NCI-H2081 treated with DMSO at 0.1 percent for 48 hours (cell line): ENCODE results near the gene DNAI2.

ENCODE experiments used
- DNase-seq: peaks from one replicate; lab custom pipeline; 2025; lab: John Stamatoyannopoulos, UW

DNAI2 gene

DNA sequence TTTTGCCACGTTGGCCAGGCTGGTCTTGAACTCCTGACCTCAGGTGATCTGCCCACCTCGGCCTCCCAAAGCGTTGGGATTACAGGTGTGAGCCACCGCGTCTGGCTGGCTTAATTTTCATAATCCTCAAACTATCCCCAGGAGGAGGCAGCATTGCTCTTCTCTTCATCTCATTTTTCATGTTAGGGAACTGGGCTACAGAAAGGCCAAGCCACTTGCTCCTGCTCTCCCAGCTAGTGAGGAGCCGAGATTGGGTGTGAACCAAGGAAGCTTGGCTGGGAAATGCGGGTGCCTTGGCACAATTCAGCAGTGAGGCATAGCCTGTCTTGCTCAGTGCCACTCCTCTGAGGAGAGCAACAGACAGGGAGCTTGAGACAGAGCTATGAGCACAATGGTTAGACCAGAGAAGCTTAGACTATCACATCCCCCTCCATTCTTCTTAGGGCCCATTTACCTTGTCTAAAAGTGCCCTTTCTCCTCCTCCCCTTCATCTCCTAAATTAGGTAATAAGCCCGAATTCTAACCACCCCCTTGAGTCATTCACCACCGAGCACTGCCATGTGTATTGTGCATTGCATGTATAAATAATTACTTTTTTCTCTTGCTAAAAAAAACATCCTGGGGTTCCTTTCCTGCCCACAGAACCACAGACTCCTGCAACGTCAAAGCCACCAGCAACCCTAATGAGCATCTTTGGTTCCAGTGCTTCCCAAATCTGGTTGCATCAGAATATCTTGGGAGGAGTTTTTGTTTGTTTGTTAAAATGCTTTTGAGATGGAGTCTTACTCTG, 32.0 kb downstream of the DNAI2 start:
- no peak for DNase-seq

DNA sequence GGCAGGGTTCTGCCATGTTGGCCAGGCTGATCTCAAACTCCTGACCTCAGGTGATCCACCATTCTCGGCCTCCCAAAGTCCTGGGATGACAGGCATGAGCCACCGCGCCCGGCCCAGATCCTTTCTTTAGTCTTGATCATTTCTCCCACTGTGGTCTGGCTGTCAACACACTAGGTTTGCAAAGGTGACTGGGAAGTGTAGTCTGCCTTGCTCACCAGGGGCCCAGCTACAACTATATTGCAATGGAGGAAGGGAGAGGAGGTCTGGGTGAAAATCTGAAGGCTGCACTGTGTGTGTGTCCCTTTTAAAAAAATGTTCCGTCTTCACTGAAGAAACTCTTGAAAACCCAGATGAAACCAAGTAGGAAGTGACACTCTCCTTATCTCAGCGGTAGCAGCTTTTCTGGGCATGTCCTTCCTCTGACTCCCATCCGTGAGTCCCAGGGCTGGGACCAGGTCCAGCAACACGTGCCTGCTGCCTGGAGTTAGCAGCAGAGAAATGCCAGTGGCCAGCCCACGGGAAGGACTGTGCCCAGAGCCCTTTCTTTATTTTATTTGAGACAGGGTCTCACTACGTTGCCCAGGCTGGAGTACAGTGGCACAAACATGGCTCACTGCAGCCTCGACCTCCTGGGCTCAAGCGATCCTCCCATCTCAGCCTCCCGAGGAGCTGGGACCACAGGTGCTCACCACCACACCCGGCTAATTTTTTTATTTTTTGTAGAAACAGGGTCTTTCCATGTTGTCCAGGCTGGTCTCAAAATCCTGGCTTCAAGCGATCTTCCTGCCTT, 34.1 kb downstream of the DNAI2 start:
- no peak for DNase-seq

DNA sequence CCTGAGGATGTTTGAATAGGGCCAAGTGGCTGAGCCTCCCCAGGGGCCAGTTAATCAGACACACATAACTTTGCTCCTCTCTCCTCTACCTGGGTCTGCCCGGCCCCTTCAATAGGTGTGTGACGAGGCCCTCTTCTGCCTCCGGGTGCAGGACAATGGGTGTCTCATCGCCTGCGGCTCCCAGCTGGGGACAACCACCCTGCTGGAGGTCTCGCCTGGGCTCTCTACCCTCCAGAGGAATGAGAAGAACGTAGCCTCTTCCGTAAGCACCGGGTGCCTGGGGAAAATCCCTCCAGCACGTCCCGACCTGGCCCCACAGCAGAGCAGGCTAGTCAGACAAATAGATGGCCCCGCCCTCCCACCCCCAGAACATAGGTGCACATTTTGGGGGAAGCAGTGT, 35.9 kb downstream of the DNAI2 start:
- DNase-seq = no peak

DNA sequence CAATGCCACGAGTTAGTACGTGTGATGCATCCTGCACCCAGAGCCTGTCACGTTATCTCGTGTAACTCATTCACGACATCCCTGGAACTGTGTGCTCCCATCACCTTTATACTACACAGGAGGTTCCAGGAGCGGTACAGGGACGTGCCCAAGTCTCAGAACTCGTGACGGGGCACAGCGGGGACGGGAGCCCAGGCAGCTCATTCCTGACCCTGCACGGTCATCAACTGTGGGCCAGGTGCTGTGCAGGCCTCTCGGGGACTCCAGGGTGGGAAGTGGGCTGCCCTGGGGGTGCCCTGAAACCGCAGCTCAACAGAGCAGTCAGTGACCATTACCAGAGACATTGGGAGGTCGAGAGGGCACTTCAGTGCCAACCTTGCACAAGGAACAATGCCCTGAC, 40.8 kb downstream of the DNAI2 start:
- DNase-seq = no peak

DNA sequence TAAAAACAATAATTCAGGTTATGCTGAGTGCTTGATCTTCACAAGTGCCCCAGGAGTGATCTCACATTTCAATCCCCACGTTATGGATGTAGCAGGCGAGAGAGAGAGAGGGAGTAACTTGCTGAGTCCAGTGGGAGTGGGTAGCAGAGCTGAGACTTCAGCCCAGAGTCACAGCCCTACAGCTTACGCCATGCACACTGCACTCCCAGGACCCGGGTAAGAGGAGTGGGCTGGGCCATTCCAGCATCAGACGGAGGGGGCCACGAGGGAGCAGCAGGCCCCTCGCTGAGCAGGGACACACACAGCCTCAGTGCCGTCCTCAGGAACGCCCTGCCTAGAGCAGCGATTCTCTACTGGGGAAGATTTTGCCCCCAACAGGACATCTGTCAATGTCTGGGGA, 42.2 kb downstream of the DNAI2 start:
- no peak for DNase-seq

DNA sequence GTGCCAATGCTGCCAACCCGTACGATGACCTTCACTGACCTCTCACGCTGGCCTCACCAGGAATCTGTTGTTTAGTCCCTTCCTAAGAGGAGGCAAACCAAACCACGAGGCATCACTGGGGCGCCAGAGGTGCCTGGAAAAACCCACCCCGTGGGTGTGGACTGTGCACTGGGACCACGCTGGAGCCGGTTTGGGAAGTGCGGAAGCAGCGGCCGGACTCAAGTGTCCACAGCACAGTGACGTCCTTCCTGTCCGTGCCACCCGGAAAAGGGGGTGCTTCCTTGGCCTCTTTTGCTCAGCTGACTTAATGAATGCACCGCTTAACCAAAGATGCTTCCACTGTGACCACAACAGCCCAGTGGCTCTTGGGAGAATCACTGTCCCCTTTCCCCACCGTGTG, 43.0 kb downstream of the DNAI2 start:
- no peak for DNase-seq

DNA sequence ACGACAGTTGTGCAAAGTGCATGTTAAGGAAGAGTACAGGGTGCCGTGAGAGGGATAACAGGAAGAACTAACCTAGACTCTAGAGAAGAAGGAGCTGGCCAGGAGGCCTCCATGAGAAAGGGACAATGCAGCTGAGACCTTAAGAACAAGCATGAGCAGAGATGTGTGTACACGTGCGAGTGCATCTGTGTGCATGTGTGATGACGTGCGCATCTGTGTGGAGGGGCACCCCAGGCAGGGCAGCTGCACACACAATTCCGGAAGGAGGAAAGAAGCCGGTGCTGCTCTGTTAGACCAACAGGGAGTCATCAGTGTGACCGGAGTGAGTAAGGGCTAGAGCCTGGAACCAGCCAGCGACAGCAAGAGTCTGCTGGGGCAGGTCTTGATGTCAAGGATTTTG, 44.4 kb downstream of the DNAI2 start:
- no peak for DNase-seq

DNA sequence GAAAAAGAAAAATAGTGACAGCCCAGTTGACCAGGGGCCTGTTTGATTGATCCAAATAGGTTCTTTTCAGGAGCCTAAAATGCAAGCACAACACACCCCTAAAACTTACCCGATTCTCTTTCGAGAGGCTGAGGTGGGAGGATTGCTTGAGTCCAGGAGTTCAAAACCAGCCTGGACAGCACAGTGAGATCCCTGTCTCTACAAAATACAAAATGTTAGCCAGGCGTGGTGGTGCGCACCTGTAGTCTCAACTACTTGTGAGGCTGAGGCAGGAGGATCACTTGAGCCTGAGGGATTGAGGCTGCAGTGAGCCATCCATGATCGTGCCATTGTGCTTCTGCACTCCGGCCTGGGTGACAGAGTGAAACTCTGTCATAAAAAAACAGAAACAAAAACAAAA, 50.5 kb downstream of the DNAI2 start:
- DNase-seq = no peak

DNA sequence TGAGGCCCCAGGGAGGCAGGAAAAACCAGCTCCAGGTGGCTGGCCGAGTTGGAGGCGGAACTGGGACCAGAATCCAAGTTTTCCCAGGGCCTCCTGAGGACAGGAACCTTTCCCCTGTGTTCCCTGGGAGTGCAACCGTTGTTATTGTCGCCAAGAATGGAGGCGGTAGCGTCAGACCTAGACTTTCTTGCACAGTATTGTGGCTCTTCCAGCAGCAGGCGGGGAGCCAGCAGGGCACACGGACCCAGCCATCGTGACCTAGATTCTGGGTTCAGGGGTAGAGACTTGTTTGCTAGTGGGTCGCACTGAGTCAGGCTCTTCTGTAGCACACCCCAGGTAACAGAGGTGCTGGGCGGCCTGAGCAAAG, 51.3 kb downstream of the DNAI2 start:
- DNase-seq = no peak

DNA sequence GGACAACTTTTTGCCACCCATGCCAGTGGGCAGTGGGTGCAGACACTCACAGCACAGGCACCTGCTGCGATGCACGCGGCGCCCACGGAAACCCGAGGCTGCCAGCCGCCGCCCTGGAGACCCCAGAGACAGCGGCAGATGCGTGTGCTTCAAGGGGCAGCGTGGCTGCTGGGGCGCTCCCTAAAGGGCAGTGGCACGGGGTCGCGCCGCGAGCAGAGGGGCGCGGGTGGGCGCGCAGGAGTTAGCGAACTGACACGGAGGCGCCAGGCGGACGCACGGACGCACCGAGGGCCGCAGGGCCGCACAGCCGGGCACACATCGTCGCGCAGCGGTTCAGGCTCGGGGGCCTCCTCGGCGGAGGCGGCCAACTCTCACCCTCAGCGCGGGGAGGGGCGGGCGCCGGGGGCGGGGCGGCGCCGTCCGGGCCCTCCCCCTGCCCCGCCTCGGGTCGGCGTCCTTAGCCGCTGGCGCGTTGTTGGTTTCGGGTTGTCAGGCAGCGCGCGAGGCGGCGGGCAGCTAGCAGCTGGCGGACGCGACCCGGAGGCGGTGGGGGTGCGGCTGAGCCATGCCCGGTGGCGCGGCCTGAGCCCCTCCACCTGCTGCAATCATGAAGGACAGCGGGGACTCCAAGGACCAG, 51.8 kb downstream of the DNAI2 start, which contains the start of gene KIF19:
TSS of gene KIF19 (plus strand) at position 484 of the 637 bp plus-strand sequence. CDS start at position 608, 124 bp downstream.
- DNase-seq = no peak

DNA sequence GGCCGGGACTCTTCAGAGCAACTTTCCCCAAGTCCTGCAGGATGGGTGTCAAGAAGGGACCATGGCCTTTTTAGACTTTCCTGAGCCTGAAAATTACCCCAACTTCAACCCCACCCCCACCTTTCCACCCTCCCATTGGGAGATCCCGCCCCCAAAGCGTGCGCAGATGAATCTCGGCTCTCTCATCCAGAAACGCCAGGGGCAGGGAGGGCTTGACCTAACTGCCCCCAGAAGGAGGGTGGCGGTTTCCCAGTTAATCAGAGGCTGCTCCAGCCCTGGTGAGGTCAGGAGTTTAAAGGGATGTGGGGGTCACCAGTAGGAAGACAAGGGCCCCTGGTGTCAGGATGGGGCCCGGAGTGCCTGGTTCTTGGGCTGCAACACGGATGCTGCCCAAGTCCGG, 52.5 kb downstream of the DNAI2 start:
- no peak for DNase-seq

DNA sequence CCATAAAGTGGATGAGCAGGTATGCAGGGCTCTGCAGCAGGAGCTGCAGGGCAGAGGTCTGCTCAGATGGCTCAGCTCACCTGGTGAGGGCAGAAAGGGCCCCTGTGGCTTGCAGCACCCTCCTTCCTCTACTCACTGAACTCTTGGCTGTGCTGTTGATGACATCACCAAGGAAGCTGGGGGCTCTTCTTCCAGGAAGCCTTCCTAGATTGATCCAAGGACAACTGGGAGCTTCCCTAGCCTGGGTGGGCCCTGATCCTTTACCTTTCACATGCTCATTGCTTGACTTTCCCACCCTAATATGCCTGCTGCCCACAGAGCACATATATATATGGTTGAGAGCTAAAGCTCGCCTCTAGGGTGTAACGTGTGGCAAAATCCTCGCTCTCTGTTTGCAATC, 54.5 kb downstream of the DNAI2 start:
- no peak for DNase-seq

DNA sequence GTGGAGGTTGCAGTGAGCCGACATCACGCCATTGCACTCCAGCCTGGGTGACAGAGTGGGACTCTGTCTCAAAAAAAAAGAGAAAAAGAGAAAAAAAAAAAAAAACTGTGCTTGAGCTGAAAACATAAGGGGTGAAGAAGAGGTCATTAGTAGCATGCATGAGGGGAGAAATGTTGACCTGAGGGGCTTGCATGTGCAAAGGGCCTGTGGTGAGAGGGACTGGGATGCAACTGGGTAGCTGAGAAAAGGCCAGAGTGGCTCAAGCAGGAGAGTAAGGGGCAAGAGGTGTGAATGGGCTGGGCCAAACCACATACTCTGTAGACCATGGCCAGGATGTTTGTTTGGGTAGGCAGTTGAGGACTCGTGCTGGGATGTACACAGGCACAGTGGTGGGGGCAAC, 55.3 kb downstream of the DNAI2 start:
- DNase-seq = no peak

DNA sequence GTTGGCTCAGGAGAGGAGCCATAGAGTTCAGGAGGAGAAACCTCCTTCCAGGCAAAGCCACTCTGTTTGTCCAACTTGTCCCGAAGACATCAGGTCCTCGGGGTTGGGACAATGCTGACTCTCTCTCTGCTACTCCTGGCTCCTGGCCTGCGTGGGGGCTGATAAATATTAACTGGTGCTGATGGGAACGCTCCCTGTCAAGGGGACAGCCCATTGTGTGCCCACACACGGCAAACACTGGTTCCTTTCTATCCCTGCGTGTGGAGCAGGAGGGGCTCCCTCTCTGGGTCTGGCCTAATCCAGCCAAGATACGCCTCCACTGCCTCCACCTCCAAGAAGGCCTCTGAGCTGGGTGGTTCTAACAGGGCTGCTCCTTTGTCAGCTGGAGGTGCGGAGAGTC, 56.4 kb downstream of the DNAI2 start:
- DNase-seq = no peak

DNA sequence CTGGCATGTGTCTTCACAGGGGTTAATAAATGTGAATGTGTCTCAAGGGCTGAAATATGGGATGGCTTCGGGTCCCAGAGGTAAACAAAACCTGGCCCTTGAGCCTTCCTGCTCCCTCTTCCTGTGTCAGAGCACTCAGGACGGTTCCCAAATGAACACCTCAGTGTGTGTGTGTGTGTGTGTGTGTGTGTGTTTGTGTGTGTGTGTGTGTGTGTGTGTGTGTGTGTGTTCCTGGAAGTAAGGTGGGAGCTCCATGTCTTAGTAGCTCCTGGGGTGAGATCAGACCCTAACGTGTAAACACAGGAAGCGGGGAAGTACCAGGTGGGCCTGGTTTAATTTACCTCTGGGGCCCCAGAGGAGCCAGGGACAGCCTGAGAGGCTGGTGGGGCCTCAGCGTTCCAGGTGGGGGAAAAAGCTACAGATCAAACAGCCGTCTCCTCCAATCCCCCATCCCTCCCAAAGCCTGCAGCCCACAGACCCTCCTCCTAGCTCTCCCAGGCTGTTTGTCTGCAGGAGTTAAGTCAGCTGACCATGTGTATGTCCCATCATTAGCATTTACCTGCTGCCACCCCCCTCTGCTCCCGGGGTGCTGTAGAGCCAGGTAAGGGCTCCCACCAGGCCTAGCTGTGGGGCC, 58.1 kb downstream of the DNAI2 start:
- no peak for DNase-seq

DNA sequence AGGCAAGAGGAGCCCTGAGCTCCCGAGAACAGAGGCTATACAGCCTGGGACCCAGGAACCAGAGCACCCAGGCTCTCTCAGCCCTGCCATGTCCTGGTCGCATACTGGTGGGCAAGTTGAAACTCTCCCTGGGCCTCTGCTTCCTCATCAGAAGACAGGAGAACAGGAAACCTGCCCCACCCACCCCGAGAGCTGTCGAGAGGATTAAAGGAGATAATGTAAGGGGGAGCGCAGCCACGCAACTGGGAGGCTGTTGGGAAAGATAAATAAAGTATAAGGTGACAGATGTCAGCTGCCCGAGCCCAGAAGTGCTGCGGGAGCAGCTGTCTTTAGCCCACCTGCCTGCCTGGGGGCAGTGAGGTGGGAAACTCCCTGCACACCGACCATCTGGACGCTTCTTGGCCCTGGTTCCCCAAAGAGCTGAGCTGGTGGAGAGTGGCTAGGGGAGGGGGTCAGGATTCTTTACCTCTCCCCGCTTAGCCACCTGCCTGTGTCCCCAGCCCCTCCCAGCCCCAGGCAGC, 58.8 kb downstream of the DNAI2 start:
- no peak for DNase-seq

DNA sequence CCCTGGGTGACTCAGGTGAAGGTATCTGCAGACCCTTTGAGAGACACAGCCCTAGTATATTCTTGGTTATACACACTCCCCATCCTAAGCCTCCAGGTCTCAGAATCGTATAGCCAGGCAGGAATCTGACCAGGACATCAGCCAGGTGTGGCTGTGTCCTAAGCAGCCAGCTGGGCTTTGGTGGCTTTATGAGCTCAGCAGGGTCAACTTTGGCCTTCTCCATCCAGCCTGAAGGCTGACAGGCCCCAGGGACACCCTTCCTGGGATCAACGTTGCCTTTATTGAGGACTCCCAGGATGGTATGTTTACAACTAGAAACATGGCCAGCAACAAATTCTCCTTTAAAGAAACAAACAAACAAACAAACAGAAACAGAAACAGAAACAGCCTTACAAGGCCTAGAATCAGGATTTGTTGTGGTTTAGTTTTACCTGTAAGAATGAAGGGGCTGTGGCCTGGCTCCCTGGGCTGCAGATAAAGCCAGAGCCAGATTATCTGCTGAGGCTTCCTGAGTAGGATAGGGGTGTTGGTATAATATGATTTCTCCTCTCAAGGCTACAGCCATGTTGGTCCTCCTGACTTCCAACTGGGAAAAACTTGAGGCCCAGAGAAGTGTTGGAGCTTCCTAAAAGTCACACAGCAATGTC, 60.5 kb downstream of the DNAI2 start:
- no peak for DNase-seq

DNA sequence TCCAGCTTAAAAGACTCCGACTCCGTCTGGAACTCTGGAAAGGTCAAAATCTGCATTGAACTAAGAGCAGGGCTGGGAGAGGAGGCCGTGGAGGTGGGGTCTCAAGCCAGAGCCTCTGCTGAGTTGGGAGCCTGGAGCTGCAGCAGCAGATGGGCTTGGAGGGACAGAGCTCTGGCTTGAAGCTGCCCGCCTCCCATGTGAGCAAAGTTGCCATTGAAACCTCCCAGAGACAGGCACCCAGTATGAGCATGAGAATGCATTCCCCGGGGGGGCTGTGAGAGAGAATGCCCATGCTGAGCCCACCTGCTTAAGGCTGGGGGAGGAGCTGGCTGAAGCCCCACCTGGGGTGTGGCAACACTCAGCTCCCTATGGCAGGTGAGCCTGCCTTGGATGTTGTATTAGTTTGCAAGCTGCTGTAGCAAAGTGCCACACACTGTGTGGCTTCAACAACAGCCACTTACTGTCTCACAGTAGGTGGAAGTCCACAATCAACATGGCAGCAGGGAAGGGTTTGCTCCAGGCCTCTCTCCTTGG, 61.6 kb downstream of the DNAI2 start:
- no peak for DNase-seq

DNA sequence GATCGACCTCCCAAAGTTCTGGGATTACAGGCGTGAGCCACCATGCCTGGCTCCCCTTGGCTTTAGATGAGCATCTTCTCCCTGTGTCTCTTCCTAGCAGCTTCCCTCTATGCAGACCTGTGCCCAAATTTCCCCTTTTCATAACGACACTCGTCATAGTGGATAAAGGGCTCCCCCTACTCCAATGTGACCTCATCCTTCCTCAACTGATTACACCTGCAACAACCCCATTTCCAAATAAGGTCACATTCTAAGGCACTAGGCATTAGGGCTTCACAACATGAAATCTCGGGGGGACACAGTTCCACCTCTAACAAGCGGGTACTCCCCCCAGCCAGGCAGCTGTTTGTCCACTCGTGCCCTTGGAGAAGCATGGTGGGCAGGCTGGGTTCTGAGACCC, 62.3 kb downstream of the DNAI2 start:
- no peak for DNase-seq

DNA sequence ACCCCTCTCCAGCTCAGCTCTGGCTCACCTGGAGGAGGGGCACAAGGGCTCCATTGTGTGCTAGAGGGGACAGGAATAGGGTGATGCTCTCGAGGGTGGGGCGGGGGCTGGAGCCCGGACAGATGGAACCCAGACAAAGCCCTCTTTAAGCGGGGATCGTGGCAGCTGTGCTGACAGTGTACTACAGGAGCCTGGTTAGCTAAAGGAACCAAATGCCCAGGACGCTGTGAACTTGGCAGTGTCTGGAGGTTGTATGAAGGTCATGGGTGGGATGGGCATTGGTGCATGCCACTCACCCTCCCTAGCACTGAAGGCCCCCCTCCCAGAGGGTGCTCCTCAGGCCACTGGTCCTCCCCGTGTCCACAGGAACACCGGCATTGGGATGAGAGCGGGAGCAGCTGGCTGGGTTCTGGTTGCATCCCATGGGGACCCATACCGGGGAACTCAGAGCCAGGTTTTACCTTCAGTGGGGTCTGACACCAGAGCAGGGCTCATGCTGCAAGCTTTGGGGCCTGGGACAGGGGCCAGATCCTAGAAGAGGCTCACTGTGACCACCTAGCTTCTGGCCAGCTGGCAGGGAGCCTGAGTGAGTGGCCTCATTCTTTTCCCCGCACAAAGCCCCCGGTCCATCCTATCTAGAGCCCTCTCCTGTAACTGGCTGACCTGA, 63.9 kb downstream of the DNAI2 start:
- no peak for DNase-seq
